Brain microvascular endothelial cell (primary cell): ENCODE data around the gene NFIX.

Source experiments
- DNase-seq: peaks from one replicate; pipeline ENCODE4 v3.0.0-alpha.2; 2020
- H3K27ac ChIP-seq: fragments of 250-450 bp; sonication (Bioruptor Pico); 2 replicates; pipeline ENCODE4 v1.5.1; 2020; ENCODE audit warnings: mild to moderate bottlenecking, moderate library complexity
- H3K27me3 ChIP-seq: fragments of 250-450 bp; sonication (Bioruptor Pico); replicated peaks from 2 replicates; pipeline ENCODE4 v1.5.1; 2020; ENCODE audit warnings: mild to moderate bottlenecking
- H3K36me3 ChIP-seq: fragments of 250-450 bp; sonication (Bioruptor Pico); replicated peaks from 2 replicates; pipeline ENCODE4 v1.5.1; 2020; ENCODE audit warnings: mild to moderate bottlenecking
- H3K4me3 ChIP-seq: 2 replicates; pipeline ENCODE4 v1.5.1; 2011; ENCODE audit warnings: low read depth, mild to moderate bottlenecking, control low read depth, low read length, moderate library complexity
- CTCF ChIP-seq: IDR thresholded peaks from 2 replicates; pipeline ENCODE4 v1.5.1; 2011; ENCODE audit warnings: low read depth, mild to moderate bottlenecking, moderate library complexity, low read length, control low read depth, inconsistent platforms; ENCODE audit errors: missing control alignments
- in situ Hi-C: cut with HindIII; loops from 2 replicates; pipeline ENCODE4 v1.10.0; 2017; ENCODE audit warnings: low sequenced_read_pairs, low pct_ligation_motif_present

NFIX gene

GRCh38 chr19:13033819-13034611 is 38.7 kb downstream of the NFIX start:
- Histone ChIP-seq H3K4me3 (no peak overlapping the region), H3K27ac (no peak overlapping the region), H3K27me3 (no peaks in the 10 kb centered on the region), H3K36me3 (no peaks in the 10 kb centered on the region)
- in situ Hi-C loops = no loop called here
- no peak for DNase-seq
- peak; percentile 90 for TF ChIP-seq CTCF

GRCh38 chr19:13034636-13035035 is 39.4 kb downstream of the NFIX start:
- no peak for DNase-seq
- Histone ChIP-seq H3K36me3 (no peaks in the 10 kb centered on the region), H3K27me3 (no peaks in the 10 kb centered on the region), H3K4me3 (no peak overlapping the region), H3K27ac (no peak overlapping the region)
- in situ Hi-C loops = no loop called here
- no peak for TF ChIP-seq CTCF

- DNase-seq = no peak
- Histone ChIP-seq H3K4me3 (no peak overlapping the region), H3K27ac (no peak overlapping the region), H3K36me3 (no peaks in the 10 kb centered on the region), H3K27me3 (no peaks in the 10 kb centered on the region)
- in situ Hi-C loops = no loop called here
- TF ChIP-seq CTCF = no peak
Measured at GRCh38 chr19:13035820-13036365, 40.6 kb downstream of the NFIX start.

GRCh38 chr19:13036366-13036976 is 41.2 kb downstream of the NFIX start:
- in situ Hi-C loops = no loop called here
- peak overlapping the region; percentile 76 for H3K27ac ChIP-seq
- no peaks in the 10 kb centered on the region for H3K27me3 ChIP-seq
- peak; percentile 56 for DNase-seq
- no peaks in the 10 kb centered on the region for H3K36me3 ChIP-seq
- no peak overlapping the region for H3K4me3 ChIP-seq
- TF ChIP-seq CTCF = peak; percentile 10

GRCh38 chr19:13037161-13037560 is 41.9 kb downstream of the NFIX start:
- no peaks in the 10 kb centered on the region for H3K36me3 ChIP-seq
- peak; percentile 74 for DNase-seq
- H3K4me3 ChIP-seq = no peak overlapping the region
- H3K27me3 ChIP-seq = no peaks in the 10 kb centered on the region
- in situ Hi-C loops = no loop called here
- peak overlapping the region; percentile 76 for H3K27ac ChIP-seq
- no peak for TF ChIP-seq CTCF
